ENCODE data around the gene TRAK1. TPM values are rescaled to one million over a fixed set of nuclear protein-coding genes. Genes with fewer than 3 reads are reported as not detected.
A peak's percentile ranks its signal among the peaks of the same experiment; 100 is the strongest.

The TRAK1 gene
- total and polyA plus RNA-seq, 10 donors, result 15.4 to 60.0 (median 47.8) TPM

GRCh38 chr3:42182555-42182954, 91.4 kb downstream of the TRAK1 start:
- no peak overlapping the region for H3K4me3 ChIP-seq
- TF ChIP-seq CTCF (IDR thresholded peaks at IDR 0.05 in 8 of 11, conservative IDR thresholded peaks at IDR 0.05 in 3 of 11), result no peak
- no peak for TF ChIP-seq POLR2AphosphoS5 (IDR thresholded peaks at IDR 0.05)
- TF ChIP-seq POLR2A (IDR thresholded peaks at IDR 0.05), result no peak
- H3K36me3 ChIP-seq, result peaks cover 0 to 54% (median 11%) of the 10 kb centered on the region in 6 donors
- no peaks in the 10 kb centered on the region for H3K9me3 ChIP-seq
- WGBS, 5 donors, result 42 to 57% (median 52%) methylated on average over 3 of the region's 3 CpGs
- intact Hi-C loops (cut with DNase I; ENCODE audit: low total_unique reads), result no loop called here
- DNase-seq, result no peak
- no peak overlapping the region for H3K27ac ChIP-seq
- no peaks in the 10 kb centered on the region for H3K27me3 ChIP-seq (replicated peaks in 1 of 7)
- no peaks in the 10 kb centered on the region for H3K4me1 ChIP-seq

GRCh38 chr3:42183991-42184632, 93.0 kb downstream of the TRAK1 start:
- no peak for TF ChIP-seq CTCF (IDR thresholded peaks at IDR 0.05 in 8 of 11, conservative IDR thresholded peaks at IDR 0.05 in 3 of 11)
- no peak for TF ChIP-seq POLR2A (IDR thresholded peaks at IDR 0.05)
- no peak for TF ChIP-seq POLR2AphosphoS5 (IDR thresholded peaks at IDR 0.05)
- no peaks in the 10 kb centered on the region for H3K9me3 ChIP-seq
- no peak for DNase-seq
- H3K27me3 ChIP-seq (replicated peaks in 1 of 7), result no peaks in the 10 kb centered on the region
- no peaks in the 10 kb centered on the region for H3K4me1 ChIP-seq
- no peak overlapping the region for H3K27ac ChIP-seq
- peaks cover 0 to 54% (median 16%) of the 10 kb centered on the region in 6 donors for H3K36me3 ChIP-seq
- H3K4me3 ChIP-seq, result no peak overlapping the region
- 85 to 94% (median 87%) methylated on average over 3 of the region's 3 CpGs for WGBS, 5 donors
- intact Hi-C loops (cut with DNase I; ENCODE audit: low total_unique reads), result no loop called here

GRCh38 chr3:42184651-42185443, 93.7 kb downstream of the TRAK1 start:
- Histone ChIP-seq H3K36me3 (peaks cover 0 to 59% (median 18%) of the 10 kb centered on the region in 6 donors), H3K27me3 (replicated peaks in 1 of 7) (no peaks in the 10 kb centered on the region), H3K27ac (no peak overlapping the region), H3K4me1 (no peaks in the 10 kb centered on the region), H3K9me3 (no peaks in the 10 kb centered on the region), H3K4me3 (no peak overlapping the region)
- 91 to 95% (median 95%) methylated on average over 23 of the region's 23 CpGs for WGBS, 5 donors
- no peak for TF ChIP-seq CTCF (IDR thresholded peaks at IDR 0.05 in 8 of 11, conservative IDR thresholded peaks at IDR 0.05 in 3 of 11)
- TF ChIP-seq POLR2AphosphoS5 (IDR thresholded peaks at IDR 0.05), result peak in 2 of 3 donors; percentile 7 to 14
- no peak for TF ChIP-seq POLR2A (IDR thresholded peaks at IDR 0.05)
- no peak for DNase-seq
- intact Hi-C loops (cut with DNase I; ENCODE audit: low total_unique reads), result no loop called here

- Histone ChIP-seq H3K27ac (no peak overlapping the region), H3K4me1 (peaks cover 10 to 27% (median 21%) of the 10 kb centered on the region in 6 donors), H3K9me3 (no peaks in the 10 kb centered on the region), H3K27me3 (replicated peaks in 1 of 7) (no peaks in the 10 kb centered on the region), H3K36me3 (peaks cover 0 to 77% (median 19%) of the 10 kb centered on the region in 6 donors), H3K4me3 (no peak overlapping the region)
- no peak for DNase-seq
- TF ChIP-seq CTCF (IDR thresholded peaks at IDR 0.05 in 8 of 11, conservative IDR thresholded peaks at IDR 0.05 in 3 of 11) (no peak), POLR2AphosphoS5 (IDR thresholded peaks at IDR 0.05) (no peak), POLR2A (IDR thresholded peaks at IDR 0.05) (no peak)
- 91 to 100% (median 93%) methylated on average over 6 to 9 of the region's 9 CpGs for WGBS, 5 donors
- intact Hi-C loops (cut with DNase I; ENCODE audit: low total_unique reads), result no loop called here
Observed at GRCh38 chr3:42187936-42188335, 96.8 kb downstream of the TRAK1 start.
